C4-2B (cell line): ENCODE results near the gene TMEM175.

Source experiments
- H3K27ac ChIP-seq: fragments of 450-650 bp; 2 replicates; pipeline ENCODE4 v1.5.1; 2017
- ZFX ChIP-seq: fragments of 450-650 bp; IDR thresholded peaks from 2 replicates; pipeline ENCODE4 v1.6.1; 2017
- TF ChIP-seq, protein P1 (sequence below): fragments of 450-650 bp; conservative IDR thresholded peaks from 2 replicates; pipeline ENCODE4 v1.5.1; 2017; ENCODE audit warnings: mild to moderate bottlenecking

The TMEM175 gene

DNA sequence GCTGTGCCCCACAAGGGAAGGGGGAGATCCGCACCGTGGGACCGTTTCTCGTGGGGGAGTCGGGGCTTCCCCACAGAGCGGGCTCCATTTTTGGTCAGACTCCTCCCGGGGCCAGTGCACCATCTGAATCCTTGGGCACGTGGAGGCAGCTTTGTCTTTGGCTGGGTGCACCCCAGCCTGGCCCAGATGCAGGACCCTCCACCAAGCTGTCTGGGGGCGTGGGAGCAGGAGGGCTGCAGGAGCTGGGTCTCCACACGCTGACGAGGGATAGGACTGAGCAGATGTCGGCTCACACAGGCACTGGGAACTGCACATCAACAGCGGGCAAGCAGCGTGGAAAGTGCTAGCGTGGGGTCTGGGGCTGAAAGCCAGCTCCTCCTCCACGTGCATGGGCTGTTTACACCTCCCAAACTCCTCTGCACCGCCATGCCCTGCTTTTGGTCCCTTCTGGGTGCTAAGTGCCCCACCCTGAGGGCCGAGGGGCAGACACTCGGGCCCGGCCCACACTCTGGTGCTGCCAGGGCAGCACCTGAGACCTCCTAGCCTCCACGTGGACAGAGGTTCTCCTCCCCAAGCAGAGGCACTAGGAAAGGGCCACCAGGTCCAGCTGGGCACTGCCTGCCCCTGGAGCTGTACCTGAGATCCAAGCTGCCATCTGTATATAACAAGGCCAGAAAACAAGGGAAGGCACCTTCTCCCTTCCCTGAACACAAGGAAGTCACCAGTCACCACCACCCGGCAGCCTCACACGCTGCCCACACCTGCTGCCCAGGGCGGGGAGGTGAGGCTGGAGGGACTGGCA is 27.3 kb downstream of the TMEM175 start:
- no peak for TF ChIP-seq ZFX
- TF ChIP-seq, protein P1, sequence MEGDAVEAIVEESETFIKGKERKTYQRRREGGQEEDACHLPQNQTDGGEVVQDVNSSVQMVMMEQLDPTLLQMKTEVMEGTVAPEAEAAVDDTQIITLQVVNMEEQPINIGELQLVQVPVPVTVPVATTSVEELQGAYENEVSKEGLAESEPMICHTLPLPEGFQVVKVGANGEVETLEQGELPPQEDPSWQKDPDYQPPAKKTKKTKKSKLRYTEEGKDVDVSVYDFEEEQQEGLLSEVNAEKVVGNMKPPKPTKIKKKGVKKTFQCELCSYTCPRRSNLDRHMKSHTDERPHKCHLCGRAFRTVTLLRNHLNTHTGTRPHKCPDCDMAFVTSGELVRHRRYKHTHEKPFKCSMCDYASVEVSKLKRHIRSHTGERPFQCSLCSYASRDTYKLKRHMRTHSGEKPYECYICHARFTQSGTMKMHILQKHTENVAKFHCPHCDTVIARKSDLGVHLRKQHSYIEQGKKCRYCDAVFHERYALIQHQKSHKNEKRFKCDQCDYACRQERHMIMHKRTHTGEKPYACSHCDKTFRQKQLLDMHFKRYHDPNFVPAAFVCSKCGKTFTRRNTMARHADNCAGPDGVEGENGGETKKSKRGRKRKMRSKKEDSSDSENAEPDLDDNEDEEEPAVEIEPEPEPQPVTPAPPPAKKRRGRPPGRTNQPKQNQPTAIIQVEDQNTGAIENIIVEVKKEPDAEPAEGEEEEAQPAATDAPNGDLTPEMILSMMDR: no peak
- no peak overlapping the region for H3K27ac ChIP-seq

DNA sequence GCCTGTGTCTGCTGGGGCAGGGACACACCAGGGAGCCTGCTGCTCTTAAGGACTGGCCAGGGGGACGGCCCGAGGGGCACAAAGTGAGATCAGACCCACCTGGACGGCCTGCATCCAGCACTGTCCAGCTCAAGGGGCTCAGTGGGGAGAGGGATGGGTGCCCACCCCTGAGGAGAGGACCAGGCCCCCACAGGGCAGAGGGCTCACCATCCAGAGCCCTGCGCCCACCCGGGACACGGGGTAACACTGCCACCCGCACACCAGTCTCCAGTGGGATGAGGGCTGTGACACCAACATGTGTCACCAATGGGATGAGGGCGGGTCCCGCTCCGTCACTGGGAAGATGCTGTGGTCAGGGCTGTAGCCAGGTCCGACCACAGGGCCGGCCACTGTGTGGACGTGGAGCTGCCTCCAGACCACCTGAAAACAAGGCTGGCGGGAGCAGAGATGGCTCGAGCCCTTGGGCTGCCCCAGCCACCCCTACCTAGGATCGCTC is 27.9 kb downstream of the TMEM175 start:
- no peak overlapping the region for H3K27ac ChIP-seq
- TF ChIP-seq, protein P1: no peak
- TF ChIP-seq ZFX: no peak

DNA sequence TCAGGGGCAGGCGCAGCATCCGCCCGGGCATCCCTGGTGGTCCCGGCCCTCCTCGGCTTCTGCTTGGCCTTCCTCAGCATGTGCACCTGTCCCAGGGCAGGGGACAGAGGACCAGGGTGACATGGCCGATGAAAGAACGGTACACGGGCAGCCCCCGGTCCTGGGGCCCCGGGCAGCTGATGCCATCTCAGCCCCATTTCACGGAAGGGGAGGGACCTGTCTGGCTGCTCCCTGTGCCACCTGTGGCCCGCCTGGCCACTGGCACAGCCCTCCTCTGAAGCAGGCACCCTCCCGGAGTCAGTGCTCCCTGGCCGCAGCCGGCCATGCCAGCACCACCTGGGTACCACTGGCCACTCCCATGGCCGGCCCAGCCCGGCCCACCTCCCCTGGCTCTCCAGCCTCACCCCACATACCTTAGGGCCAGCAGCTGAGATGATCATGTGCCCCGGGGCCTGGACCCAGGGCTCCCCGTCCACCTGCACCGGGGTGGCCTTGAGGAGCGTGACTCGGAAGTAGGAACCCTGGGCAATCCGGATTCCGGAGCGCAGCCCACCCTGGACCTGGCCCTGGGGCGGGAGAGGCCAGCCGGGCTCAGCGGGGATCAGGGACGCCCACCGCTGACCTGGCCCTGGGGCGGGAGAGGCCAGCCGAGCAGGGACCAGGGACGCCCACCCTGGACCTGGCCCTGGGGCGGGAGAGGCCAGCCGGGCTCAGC is 28.5 kb downstream of the TMEM175 start:
- H3K27ac ChIP-seq: no peak overlapping the region
- TF ChIP-seq ZFX: no peak
- TF ChIP-seq, protein P1: no peak

DNA sequence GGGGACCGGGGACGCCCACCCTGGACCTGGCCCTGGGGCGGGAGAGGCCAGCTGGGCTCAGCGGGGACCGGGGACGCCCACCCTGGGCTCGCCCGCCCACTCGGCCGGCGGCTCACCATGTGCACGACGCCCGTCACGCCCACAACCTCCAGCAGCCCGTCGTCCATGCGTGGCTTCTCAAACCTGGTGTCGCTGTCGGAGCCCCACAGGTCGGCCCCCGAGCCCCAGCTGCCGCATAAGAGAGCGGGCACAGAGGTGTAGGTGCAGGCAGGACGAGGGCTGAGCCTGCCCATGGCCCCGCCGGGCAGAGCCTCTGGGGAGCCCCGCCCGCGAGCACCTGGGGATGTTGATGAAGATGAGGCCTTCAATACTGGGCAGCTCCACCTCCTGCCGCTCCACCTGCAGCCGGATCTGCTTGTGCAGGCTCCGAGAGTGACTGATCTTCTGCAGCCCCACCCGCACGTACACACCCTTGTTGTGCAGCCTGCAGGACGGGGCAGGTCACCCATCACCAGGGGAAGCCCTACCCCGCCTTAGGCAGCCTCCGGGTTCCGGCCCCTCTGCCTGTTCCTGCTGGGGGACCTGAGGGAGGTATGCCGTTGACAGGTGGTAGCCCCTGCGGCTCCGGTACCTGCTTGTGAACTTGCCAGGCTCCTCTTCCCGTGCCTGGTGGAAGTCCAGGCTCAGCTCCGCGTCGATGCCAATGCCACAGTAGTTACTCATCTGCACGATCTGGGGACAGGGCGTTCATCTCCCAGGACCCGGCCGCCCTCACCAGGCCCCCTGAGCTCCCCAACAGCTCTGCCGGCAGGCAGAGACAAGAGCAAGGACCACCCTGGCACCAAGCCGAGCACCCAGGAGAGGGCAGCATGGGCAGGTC is 29.3 kb downstream of the TMEM175 start:
- peak overlapping the region; percentile 91 for H3K27ac ChIP-seq
- TF ChIP-seq ZFX: no peak
- TF ChIP-seq, protein P1: no peak

DNA sequence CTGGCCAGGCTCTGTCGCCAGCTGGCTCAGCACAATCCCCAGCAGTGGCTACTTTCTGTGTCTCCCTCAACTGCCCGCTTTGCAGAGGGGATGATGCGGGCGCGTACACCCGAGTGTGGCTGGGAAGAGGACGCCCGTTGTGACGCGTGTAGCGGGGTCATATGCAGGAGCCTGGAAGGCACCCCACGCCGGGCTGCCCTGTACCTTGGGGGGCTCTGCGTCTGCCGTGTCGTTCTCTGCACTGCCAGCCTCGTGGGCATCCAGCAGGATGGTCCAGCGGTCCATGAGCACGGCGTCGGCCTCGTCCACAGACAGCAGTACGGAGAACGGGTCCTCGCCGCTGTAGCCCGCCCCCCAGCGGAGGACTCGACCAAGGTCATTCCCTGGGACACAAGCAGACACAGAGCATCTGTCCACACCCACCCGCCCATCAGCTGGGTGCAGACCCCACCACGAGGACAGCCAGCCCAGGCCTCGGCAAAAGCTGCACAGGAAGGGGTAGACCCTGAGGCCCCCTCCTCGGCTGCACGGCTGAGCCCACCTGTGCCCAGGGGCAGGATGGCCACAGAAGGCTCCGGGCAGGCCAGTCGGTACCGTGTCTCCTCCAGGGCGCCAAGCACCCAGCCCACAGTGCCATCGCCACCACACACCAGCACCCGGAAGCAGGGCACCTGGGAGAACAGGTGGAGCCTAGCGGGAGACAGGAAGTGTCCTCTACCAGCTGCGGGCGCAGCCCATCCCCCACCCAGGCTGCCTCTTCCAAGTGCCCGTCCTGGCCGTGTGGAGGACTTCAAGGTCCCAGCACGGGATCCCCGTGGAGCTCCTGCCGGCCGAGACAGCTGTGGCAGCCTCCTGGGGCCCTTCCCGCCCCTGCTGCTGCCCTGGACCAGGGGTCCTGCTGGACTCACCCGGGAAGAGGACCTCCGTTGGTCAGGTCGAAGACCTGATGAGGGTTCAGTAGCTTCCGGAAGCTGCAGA is 30.3 kb downstream of the TMEM175 start:
- H3K27ac ChIP-seq: peak overlapping the region; percentile 91
- TF ChIP-seq, protein P1: no peak; the same call in 1 of the 2 replicates
- no peak for TF ChIP-seq ZFX
